HG03139 (cell line): ENCODE results near the gene OXTR.
"Not testable (repeated sequence)": the region's sequence is repeated elsewhere in the genome, so short reads cannot be mapped to it uniquely, and the experiment has no call there.

Experiments
- ATAC-seq: cut with Tn5 transposase; IDR thresholded peaks from one replicate; pipeline ENCODE4 v1.9.1; 2021; ENCODE audit not compliant: unreplicated experiment

The OXTR gene

GRCh38 chr3:8743021-8743601, 26.3 kb downstream of the OXTR start:
- ATAC-seq, result no peak

GRCh38 chr3:8741581-8742261, 27.7 kb downstream of the OXTR start:
- ATAC-seq, result no peak

- no peak for ATAC-seq
Measured at GRCh38 chr3:8739757-8740504, 29.5 kb downstream of the OXTR start.

GRCh38 chr3:8738639-8739038, 30.8 kb downstream of the OXTR start:
- no peak for ATAC-seq

GRCh38 chr3:8737823-8738222, 31.6 kb downstream of the OXTR start:
- no peak for ATAC-seq

GRCh38 chr3:8737301-8737700, 32.1 kb downstream of the OXTR start:
- no peak for ATAC-seq

- ATAC-seq, result no peak
Measured at GRCh38 chr3:8736436-8736835, 33.0 kb downstream of the OXTR start.

- no peak for ATAC-seq
Measured at GRCh38 chr3:8734908-8735307, 34.5 kb downstream of the OXTR start.

GRCh38 chr3:8734137-8734878, 35.1 kb downstream of the OXTR start:
- no peak for ATAC-seq

GRCh38 chr3:8733332-8734094, 35.9 kb downstream of the OXTR start, which contains the start of gene CAV3:
Gene CAV3, plus strand, starts transcription at chr3:8733802. Its CDS starts 75 bp downstream, at chr3:8733877.
- no peak for ATAC-seq

GRCh38 chr3:8732413-8732812, 37.0 kb downstream of the OXTR start:
- ATAC-seq, result no peak

GRCh38 chr3:8730656-8731055, 38.8 kb downstream of the OXTR start:
- ATAC-seq, result no peak

GRCh38 chr3:8729479-8729878, 39.9 kb downstream of the OXTR start:
- no peak for ATAC-seq

- ATAC-seq, result no peak
Measured at GRCh38 chr3:8727605-8728512, 41.6 kb downstream of the OXTR start.

GRCh38 chr3:8724108-8724752, 45.2 kb downstream of the OXTR start:
- no peak for ATAC-seq

- no peak for ATAC-seq
Measured at GRCh38 chr3:8723612-8724011, 45.8 kb downstream of the OXTR start.

- no peak for ATAC-seq
Measured at GRCh38 chr3:8722808-8723207, 46.6 kb downstream of the OXTR start.

- not testable (repeated sequence) for ATAC-seq
Measured at GRCh38 chr3:8715757-8716156, 53.7 kb downstream of the OXTR start.
